ENCODE measurements around the gene RPS16. TPM values are rescaled to one million over a fixed set of nuclear protein-coding genes. Genes with fewer than 3 reads are reported as not detected.

The RPS16 gene
- total and polyA plus RNA-seq, 2 of the 8 experiments (the other 6 are each of a cell fraction or from before 2014, with no cell fraction given), result 2,433 to 7,810 TPM

DNA sequence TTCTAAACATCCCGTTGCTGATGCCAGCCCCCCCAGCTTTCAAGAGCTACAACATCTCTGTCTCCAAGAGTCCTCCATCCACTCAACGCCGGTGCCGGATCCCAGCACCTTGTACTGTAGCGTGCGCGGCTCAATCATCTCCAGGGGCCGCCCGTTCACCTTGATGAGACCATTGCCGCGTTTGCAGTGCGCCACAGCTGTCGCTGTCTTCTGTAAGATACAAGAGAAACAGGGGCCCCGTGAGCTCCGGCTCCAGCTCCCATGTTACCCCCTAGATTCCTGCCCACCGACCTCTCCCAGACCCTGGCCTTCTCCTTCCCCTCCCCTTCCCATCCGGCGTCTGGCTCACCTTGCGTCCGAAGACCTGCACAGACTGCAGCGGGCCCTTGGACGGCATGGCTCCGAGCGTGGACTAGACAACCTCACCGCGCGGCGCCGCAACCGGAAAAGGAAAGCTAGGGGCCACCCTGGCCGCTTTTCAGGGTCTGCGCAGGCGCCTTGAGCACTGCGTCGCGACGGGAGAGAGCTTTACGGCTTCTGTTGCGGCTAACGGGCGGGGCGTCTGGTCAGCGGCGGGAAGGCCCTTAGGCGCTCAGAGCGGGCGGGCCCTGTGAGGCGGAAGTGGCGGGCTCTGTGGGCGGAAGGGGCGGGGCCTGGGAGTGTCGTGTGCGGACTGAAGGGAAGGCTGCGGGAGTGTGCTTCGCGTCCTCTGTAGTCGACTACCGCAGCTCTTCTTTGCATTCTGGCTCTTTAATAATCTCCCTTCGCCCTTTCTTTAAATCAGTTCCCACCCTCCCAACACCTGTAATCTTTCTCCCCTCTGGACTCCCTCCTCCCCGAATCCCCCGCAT is at the start of gene RPS16 (continued):
- TF ChIP-seq EP300 (IDR thresholded peaks at IDR 0.05; ENCODE audit: borderline replicate concordance in 1 of 2, low read depth in 2 of 2, low read length in 2 of 2), result no peak

All from H1 (cell line).